Gastrocnemius medialis (tissue), 4 donors: ENCODE data around the gene FBLN7. TPM values are rescaled to one million over a fixed set of nuclear protein-coding genes. Genes with fewer than 3 reads are reported as not detected.

Experiments
- ATAC-seq, 2 donors: fragments of 150-250 bp; one replicate each; pipeline ENCODE4 v1.9.1; 2016
- DNase-seq, 2 donors: peaks; one replicate each; pipeline ENCODE4 v3.0.0-alpha.2; 2019
- H3K27ac ChIP-seq, 4 donors: fragments of 200-600 bp; sonication (generic); 1 replicate in 1 of 4; 2 replicates in 3 of 4; pipeline ENCODE4 v1.5.1; 2016 to 2018; ENCODE audit warnings: mild to moderate bottlenecking in 2 of 4, moderate library complexity in 1 of 4
- H3K27me3 ChIP-seq, 3 donors: fragments of 200-600 bp; sonication (generic) in 2 of 3; 1 replicate in 1 of 3; 2 replicates in 2 of 3; pipeline versions ENCODE4 v1.5.1 to v1.6.0; 2016 to 2019; ENCODE audit warnings: mild to moderate bottlenecking in 1 of 3, moderate library complexity in 1 of 3
- H3K36me3 ChIP-seq, 2 donors: fragments of 200-600 bp; sonication (generic) in 1 of 2; one replicate each; pipeline ENCODE4 v1.5.1; 2017 to 2018
- H3K4me1 ChIP-seq, 2 donors: fragments of 200-600 bp; sonication (generic) in 1 of 2; one replicate each; pipeline ENCODE4 v1.5.1; 2016 to 2017; ENCODE audit warnings: mild to moderate bottlenecking in 2 of 2
- H3K4me3 ChIP-seq, 4 donors: fragments of 200-600 bp; sonication (generic) in 3 of 4; 1 replicate in 1 of 4; 2 replicates in 3 of 4; pipeline ENCODE4 v1.5.1; 2016 to 2019; ENCODE audit warnings: mild to moderate bottlenecking in 2 of 4
- H3K9me3 ChIP-seq, 3 donors: fragments of 200-600 bp; sonication (generic) in 2 of 3; 1 replicate in 1 of 3; 2 replicates in 2 of 3; pipeline ENCODE4 v1.5.1; 2016 to 2019
- POLR2A ChIP-seq, 2 donors: fragments of 450-650 bp; IDR thresholded peaks; one replicate each; pipeline ENCODE4 v1.6.1; 2017; ENCODE audit warnings: antibody characterized with exemption in 2 of 2, mild to moderate bottlenecking in 2 of 2, moderate library complexity in 2 of 2
- in situ Hi-C, 4 donors: fragments of 200-750 bp; cut with MboI; loops; one replicate each; pipeline versions ENCODE4 v1.15.0 to v1.8.0; 2017; ENCODE audit warnings: low sequenced_read_pairs in 4 of 4
- intact Hi-C: fragments of 100-400 bp; cut with DNase I; formaldehyde crosslinking; loops from one replicate; pipeline ENCODE4 v1.15.1; 2023; ENCODE audit warnings: low total_unique reads
- total RNA-seq, 4 donors: library from RNA; depleted of rRNA; stranded (reverse); fragments of >200 nt; gene quantifications; one replicate each; pipeline versions ENCODE4 v1.1.0 to v1.2.3, GENCODE V29; 2016
- TF ChIP-seq, protein P1 (sequence below), 5 experiments: fragments of 450-650 bp in 3 of 5; fragments of 200-600 bp in 2 of 5; sonication (generic) in 2 of 5; IDR thresholded peaks in 4 of 5; conservative IDR thresholded peaks in 1 of 5; 1 replicate in 4 of 5; 2 replicates in 1 of 5; pipeline ENCODE4 v1.5.1; 2016 to 2019; ENCODE audit warnings: antibody characterized with exemption in 5 of 5, mild to moderate bottlenecking in 3 of 5, moderate library complexity in 3 of 5

FBLN7 gene
- total RNA-seq, 4 donors from 2014 or later, result 0.41 to 3.3 (median 0.54) TPM

DNA sequence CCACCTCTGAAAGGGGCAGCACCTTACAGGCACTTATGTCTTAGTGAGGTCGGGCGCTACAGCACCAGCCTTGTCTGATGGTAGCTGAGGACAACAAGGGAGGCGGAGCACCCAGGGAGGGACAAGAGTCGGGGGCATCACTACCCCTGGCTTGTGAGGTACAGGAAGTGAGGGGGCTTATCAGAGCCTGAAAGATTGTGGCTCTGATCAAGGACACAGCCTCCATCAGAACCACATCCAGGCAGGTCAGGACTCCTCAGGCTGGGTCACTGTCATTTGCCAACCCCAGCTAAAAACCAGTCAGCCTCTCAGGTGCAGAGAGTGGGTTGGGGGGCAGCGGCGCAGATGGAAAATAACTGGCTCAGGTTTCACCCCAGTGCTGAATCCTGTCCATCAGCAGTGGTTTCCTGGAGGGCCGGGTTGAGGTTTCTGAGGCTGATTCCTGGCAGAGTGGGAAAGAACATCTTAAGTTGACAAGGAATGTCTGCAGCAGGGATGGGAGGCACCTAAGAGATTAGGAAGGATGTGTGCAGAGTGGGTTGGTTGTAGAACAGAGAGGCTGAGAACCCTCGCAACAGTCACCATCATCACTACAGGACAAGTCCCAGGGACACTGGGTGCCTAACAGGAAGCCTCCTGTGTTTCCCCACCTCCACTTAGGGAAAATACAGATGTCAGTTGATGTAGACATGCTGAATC is 45.3 kb downstream of the FBLN7 start:
- TF ChIP-seq, protein P1, sequence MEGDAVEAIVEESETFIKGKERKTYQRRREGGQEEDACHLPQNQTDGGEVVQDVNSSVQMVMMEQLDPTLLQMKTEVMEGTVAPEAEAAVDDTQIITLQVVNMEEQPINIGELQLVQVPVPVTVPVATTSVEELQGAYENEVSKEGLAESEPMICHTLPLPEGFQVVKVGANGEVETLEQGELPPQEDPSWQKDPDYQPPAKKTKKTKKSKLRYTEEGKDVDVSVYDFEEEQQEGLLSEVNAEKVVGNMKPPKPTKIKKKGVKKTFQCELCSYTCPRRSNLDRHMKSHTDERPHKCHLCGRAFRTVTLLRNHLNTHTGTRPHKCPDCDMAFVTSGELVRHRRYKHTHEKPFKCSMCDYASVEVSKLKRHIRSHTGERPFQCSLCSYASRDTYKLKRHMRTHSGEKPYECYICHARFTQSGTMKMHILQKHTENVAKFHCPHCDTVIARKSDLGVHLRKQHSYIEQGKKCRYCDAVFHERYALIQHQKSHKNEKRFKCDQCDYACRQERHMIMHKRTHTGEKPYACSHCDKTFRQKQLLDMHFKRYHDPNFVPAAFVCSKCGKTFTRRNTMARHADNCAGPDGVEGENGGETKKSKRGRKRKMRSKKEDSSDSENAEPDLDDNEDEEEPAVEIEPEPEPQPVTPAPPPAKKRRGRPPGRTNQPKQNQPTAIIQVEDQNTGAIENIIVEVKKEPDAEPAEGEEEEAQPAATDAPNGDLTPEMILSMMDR (IDR thresholded peaks at IDR 0.05 in 4 of 5, conservative IDR thresholded peaks at IDR 0.05 in 1 of 5), result no peak
- no peak for TF ChIP-seq POLR2A (IDR thresholded peaks at IDR 0.05)
- in situ Hi-C loops (no loop called here), intact Hi-C loops (no loop called here)
- no peak overlapping the region for H3K4me3 ChIP-seq
- H3K27ac ChIP-seq, result no peak overlapping the region
- peaks cover 0 to 4% (median 0%) of the 10 kb centered on the region in 3 donors for H3K27me3 ChIP-seq
- ATAC-seq (no peak), DNase-seq (no peak)
- H3K9me3 ChIP-seq, result no peaks in the 10 kb centered on the region
- no peaks in the 10 kb centered on the region for H3K36me3 ChIP-seq
- H3K4me1 ChIP-seq, result no peaks in the 10 kb centered on the region

DNA sequence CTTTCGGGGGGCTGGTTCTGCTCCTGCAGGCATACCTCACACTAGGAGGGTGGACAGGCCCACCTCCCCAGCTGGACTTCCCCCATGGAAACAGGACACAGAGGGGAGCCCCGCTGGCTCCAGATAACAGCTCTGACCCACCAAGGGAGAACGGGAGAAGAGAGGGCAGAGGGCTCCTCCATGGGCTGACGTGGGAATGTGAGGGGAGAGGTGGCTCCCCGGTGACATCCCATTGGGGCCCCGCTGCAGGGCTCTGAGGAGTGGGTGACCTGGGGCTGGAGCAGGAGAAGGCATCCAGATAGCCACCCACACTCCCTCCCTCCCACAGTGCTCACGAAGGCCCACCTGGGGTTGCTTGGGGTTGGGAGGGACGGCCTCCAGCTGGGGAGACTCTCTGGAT is 45.9 kb downstream of the FBLN7 start:
- DNase-seq, result no peak
- in situ Hi-C loops (no loop called here), intact Hi-C loops (no loop called here)
- Histone ChIP-seq H3K4me1 (no peaks in the 10 kb centered on the region), H3K27ac (no peak overlapping the region), H3K36me3 (no peaks in the 10 kb centered on the region), H3K9me3 (no peaks in the 10 kb centered on the region), H3K4me3 (no peak overlapping the region), H3K27me3 (peaks cover 0 to 4% (median 0%) of the 10 kb centered on the region in 3 donors)
- ATAC-seq, result no peak
- TF ChIP-seq POLR2A (IDR thresholded peaks at IDR 0.05), result no peak
- TF ChIP-seq, protein P1 (IDR thresholded peaks at IDR 0.05 in 4 of 5, conservative IDR thresholded peaks at IDR 0.05 in 1 of 5), result no peak

DNA sequence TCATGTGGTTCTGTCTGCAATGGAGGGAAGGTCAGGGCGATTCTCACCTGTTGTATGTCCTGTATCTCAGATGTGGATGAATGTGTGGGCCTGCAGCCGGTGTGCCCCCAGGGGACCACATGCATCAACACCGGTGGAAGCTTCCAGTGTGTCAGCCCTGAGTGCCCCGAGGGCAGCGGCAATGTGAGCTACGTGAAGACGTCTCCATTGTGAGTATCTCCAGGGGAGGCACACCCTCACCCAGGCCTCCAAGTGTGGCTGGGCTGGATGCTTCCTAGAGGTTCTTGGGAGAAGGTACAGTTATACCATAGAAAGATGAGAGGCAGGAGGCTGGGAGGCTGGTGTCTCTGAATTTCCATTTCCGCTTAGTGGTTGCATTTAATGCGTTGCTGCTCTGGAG is 46.9 kb downstream of the FBLN7 start:
- DNase-seq (no peak), ATAC-seq (no peak)
- no peaks in the 10 kb centered on the region for H3K9me3 ChIP-seq
- intact Hi-C loops, result no loop called here
- no peak for TF ChIP-seq POLR2A (IDR thresholded peaks at IDR 0.05)
- TF ChIP-seq, protein P1 (IDR thresholded peaks at IDR 0.05 in 4 of 5, conservative IDR thresholded peaks at IDR 0.05 in 1 of 5), result no peak
- H3K27ac ChIP-seq, result no peak overlapping the region
- in situ Hi-C loops, result no loop called here
- H3K36me3 ChIP-seq, result no peaks in the 10 kb centered on the region
- H3K4me3 ChIP-seq, result no peak overlapping the region
- no peaks in the 10 kb centered on the region for H3K4me1 ChIP-seq
- H3K27me3 ChIP-seq, result peaks cover 0 to 4% (median 0%) of the 10 kb centered on the region in 3 donors

DNA sequence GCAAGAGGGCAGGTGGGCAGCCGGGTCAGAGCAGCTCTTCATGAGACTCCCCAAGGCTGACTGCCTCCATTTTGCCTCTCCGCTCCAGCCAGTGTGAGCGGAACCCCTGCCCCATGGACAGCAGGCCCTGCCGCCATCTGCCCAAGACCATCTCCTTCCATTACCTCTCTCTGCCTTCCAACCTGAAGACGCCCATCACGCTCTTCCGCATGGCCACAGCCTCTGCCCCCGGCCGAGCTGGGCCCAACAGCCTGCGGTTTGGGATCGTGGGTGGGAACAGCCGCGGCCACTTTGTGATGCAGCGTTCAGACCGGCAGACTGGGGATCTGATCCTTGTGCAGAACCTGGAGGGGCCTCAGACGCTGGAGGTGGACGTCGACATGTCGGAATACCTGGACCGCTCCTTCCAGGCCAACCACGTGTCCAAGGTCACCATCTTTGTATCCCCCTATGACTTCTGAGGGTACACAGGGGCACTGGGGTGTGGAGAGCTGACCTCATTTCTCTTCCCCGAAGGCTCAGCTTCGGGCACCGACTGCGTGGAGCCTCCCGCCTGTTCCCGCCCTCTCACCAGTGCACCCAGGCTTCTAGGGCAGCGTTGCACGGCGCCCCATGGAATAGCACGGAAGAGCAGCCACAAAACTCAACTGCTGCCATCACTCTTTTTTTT is 49.0 kb downstream of the FBLN7 start:
- Histone ChIP-seq H3K27me3 (no peaks in the 10 kb centered on the region), H3K4me1 (no peaks in the 10 kb centered on the region), H3K36me3 (no peaks in the 10 kb centered on the region), H3K27ac (no peak overlapping the region), H3K4me3 (no peak overlapping the region), H3K9me3 (no peaks in the 10 kb centered on the region)
- no peak for TF ChIP-seq POLR2A (IDR thresholded peaks at IDR 0.05)
- TF ChIP-seq, protein P1 (IDR thresholded peaks at IDR 0.05 in 4 of 5, conservative IDR thresholded peaks at IDR 0.05 in 1 of 5), result no peak
- in situ Hi-C loops (no loop called here), intact Hi-C loops (no loop called here)
- DNase-seq (no peak), ATAC-seq (no peak)
